SK-N-MC (cell line): ENCODE data around the gene PRPF4.

ENCODE experiments used
- EZH2 ChIP-seq: fragments of 200-600 bp; sonication (generic); IDR thresholded peaks from one replicate; pipeline ENCODE4 v1.6.1; 2017; ENCODE audit warnings: antibody characterized with exemption
- POLR2AphosphoS5 ChIP-seq: IDR thresholded peaks from 2 replicates; pipeline ENCODE4 v1.6.1; 2012; ENCODE audit warnings: mild to moderate bottlenecking, low read depth, low read length, borderline replicate concordance

GRCh38 chr9:113281356-113281755, 5.9 kb downstream of the PRPF4 start:
- TF ChIP-seq POLR2AphosphoS5 (no peak), EZH2 (no peak)
